ENCODE results near the gene EIF4G3.
"Not testable (repeated sequence)": the region's sequence is repeated elsewhere in the genome, so short reads cannot be mapped to it uniquely, and the experiment has no call there.

Gene EIF4G3

GRCh38 chr1:21154717-21155116, 22.0 kb downstream of the EIF4G3 start:
- no peaks in the 10 kb centered on the region for H3K27me3 Mint-ChIP-seq
- H3K36me3 Mint-ChIP-seq = peaks cover 12 to 33% of the 10 kb centered on the region in 2 donors
- H3K4me1 Mint-ChIP-seq = peaks cover 14 to 17% of the 10 kb centered on the region in 2 donors
- H3K27ac Mint-ChIP-seq = no peak overlapping the region
- ATAC-seq (replicated peaks) = no peak
- H3K9me3 Mint-ChIP-seq = no peaks in the 10 kb centered on the region
- H3K4me3 Mint-ChIP-seq = no peak overlapping the region
- DNase-seq = no peak

- no peaks in the 10 kb centered on the region for H3K9me3 Mint-ChIP-seq
- H3K4me3 Mint-ChIP-seq = no peak overlapping the region
- H3K27ac Mint-ChIP-seq = no peak overlapping the region
- H3K27me3 Mint-ChIP-seq = no peaks in the 10 kb centered on the region
- DNase-seq (no peak), ATAC-seq (replicated peaks) (no peak)
- peaks cover 16 to 17% of the 10 kb centered on the region in 2 donors for H3K4me1 Mint-ChIP-seq
- peaks cover 9 to 32% of the 10 kb centered on the region in 2 donors for H3K36me3 Mint-ChIP-seq
Observed at GRCh38 chr1:21153388-21153787, 23.3 kb downstream of the EIF4G3 start.

GRCh38 chr1:21152423-21153100, 24.1 kb downstream of the EIF4G3 start:
- Mint-ChIP-seq H3K27ac (no peak overlapping the region), H3K36me3 (peaks cover 12 to 33% of the 10 kb centered on the region in 2 donors), H3K27me3 (no peaks in the 10 kb centered on the region), H3K4me3 (no peak overlapping the region), H3K9me3 (no peaks in the 10 kb centered on the region), H3K4me1 (peaks cover 15% of the 10 kb centered on the region in 2 donors)
- no peak for DNase-seq
- ATAC-seq (replicated peaks) = no peak

- H3K36me3 Mint-ChIP-seq = peaks cover 15 to 25% of the 10 kb centered on the region in 2 donors
- DNase-seq (no peak), ATAC-seq (replicated peaks) (no peak)
- peaks cover 5 to 8% of the 10 kb centered on the region in 2 donors for H3K4me1 Mint-ChIP-seq
- no peak overlapping the region for H3K27ac Mint-ChIP-seq
- H3K4me3 Mint-ChIP-seq = no peak overlapping the region
- no peaks in the 10 kb centered on the region for H3K27me3 Mint-ChIP-seq
- H3K9me3 Mint-ChIP-seq = no peaks in the 10 kb centered on the region
Observed at GRCh38 chr1:21149855-21150432, 26.8 kb downstream of the EIF4G3 start.

GRCh38 chr1:21149430-21149854, 27.3 kb downstream of the EIF4G3 start:
- H3K27ac Mint-ChIP-seq = no peak overlapping the region
- peaks cover 15 to 25% of the 10 kb centered on the region in 2 donors for H3K36me3 Mint-ChIP-seq
- H3K27me3 Mint-ChIP-seq = no peaks in the 10 kb centered on the region
- DNase-seq = no peak
- ATAC-seq (replicated peaks) = no peak
- no peak overlapping the region for H3K4me3 Mint-ChIP-seq
- H3K9me3 Mint-ChIP-seq = no peaks in the 10 kb centered on the region
- H3K4me1 Mint-ChIP-seq = peaks cover 5 to 8% of the 10 kb centered on the region in 2 donors

GRCh38 chr1:21143752-21144151, 32.9 kb downstream of the EIF4G3 start:
- Mint-ChIP-seq H3K27ac (no peak overlapping the region), H3K36me3 (peaks cover 23 to 28% of the 10 kb centered on the region in 2 donors), H3K4me3 (no peak overlapping the region), H3K9me3 (no peaks in the 10 kb centered on the region), H3K4me1 (peaks cover 2 to 20% of the 10 kb centered on the region in 2 donors), H3K27me3 (no peaks in the 10 kb centered on the region)
- DNase-seq (no peak), ATAC-seq (replicated peaks) (no peak)

- no peak for ATAC-seq (replicated peaks)
- no peak overlapping the region for H3K4me3 Mint-ChIP-seq
- no peak for DNase-seq
- H3K36me3 Mint-ChIP-seq = peaks cover 21 to 30% of the 10 kb centered on the region in 2 donors
- H3K27me3 Mint-ChIP-seq = no peaks in the 10 kb centered on the region
- H3K9me3 Mint-ChIP-seq = no peaks in the 10 kb centered on the region
- H3K27ac Mint-ChIP-seq = no peak overlapping the region
- H3K4me1 Mint-ChIP-seq = peaks cover 4 to 26% of the 10 kb centered on the region in 2 donors
Observed at GRCh38 chr1:21143138-21143537, 33.6 kb downstream of the EIF4G3 start.

GRCh38 chr1:21141030-21141429, 35.7 kb downstream of the EIF4G3 start:
- Mint-ChIP-seq H3K27me3 (no peaks in the 10 kb centered on the region), H3K27ac (no peak overlapping the region), H3K36me3 (peaks cover 22 to 34% of the 10 kb centered on the region in 2 donors), H3K4me3 (no peak overlapping the region), H3K4me1 (peaks cover 7 to 30% of the 10 kb centered on the region in 2 donors), H3K9me3 (no peaks in the 10 kb centered on the region)
- no peak for ATAC-seq (replicated peaks)
- DNase-seq = no peak

GRCh38 chr1:21139601-21140000, 37.1 kb downstream of the EIF4G3 start:
- DNase-seq (no peak), ATAC-seq (replicated peaks) (no peak)
- H3K36me3 Mint-ChIP-seq = peaks cover 18 to 32% of the 10 kb centered on the region in 2 donors
- no peaks in the 10 kb centered on the region for H3K27me3 Mint-ChIP-seq
- H3K4me1 Mint-ChIP-seq = peaks cover 7 to 30% of the 10 kb centered on the region in 2 donors
- no peak overlapping the region for H3K4me3 Mint-ChIP-seq
- no peaks in the 10 kb centered on the region for H3K9me3 Mint-ChIP-seq
- no peak overlapping the region for H3K27ac Mint-ChIP-seq

- not testable (repeated sequence) for H3K9me3 Mint-ChIP-seq; DNase-seq; H3K27me3 Mint-ChIP-seq; ATAC-seq (replicated peaks); H3K4me3 Mint-ChIP-seq
- peak overlapping the region; percentile 51 for H3K27ac Mint-ChIP-seq
- H3K4me1 Mint-ChIP-seq = peaks cover 6 to 21% of the 10 kb centered on the region in 2 donors
- H3K36me3 Mint-ChIP-seq = peaks cover 12 to 28% of the 10 kb centered on the region in 2 donors
Observed at GRCh38 chr1:21136344-21136743, 40.4 kb downstream of the EIF4G3 start.

GRCh38 chr1:21131200-21131599, 45.5 kb downstream of the EIF4G3 start:
- Mint-ChIP-seq H3K4me1 (peaks cover 0 to 3% of the 10 kb centered on the region in 2 donors), H3K4me3 (no peak overlapping the region), H3K27ac (peak overlapping the region; percentile 47), H3K9me3 (peaks cover 2 to 4% of the 10 kb centered on the region in 2 donors), H3K27me3 (no peaks in the 10 kb centered on the region), H3K36me3 (peaks cover 16 to 33% of the 10 kb centered on the region in 2 donors)
- ATAC-seq (replicated peaks) (no peak), DNase-seq (no peak)

- H3K4me1 Mint-ChIP-seq = peaks cover 3 to 11% of the 10 kb centered on the region in 2 donors
- peaks cover 20 to 39% of the 10 kb centered on the region in 2 donors for H3K36me3 Mint-ChIP-seq
- ATAC-seq (replicated peaks) = no peak
- no peaks in the 10 kb centered on the region for H3K27me3 Mint-ChIP-seq
- H3K9me3 Mint-ChIP-seq = peaks cover 2 to 4% of the 10 kb centered on the region in 2 donors
- DNase-seq = no peak
- no peak overlapping the region for H3K27ac Mint-ChIP-seq
- H3K4me3 Mint-ChIP-seq = no peak overlapping the region
Observed at GRCh38 chr1:21129407-21129806, 47.3 kb downstream of the EIF4G3 start.

- Mint-ChIP-seq H3K4me1 (peaks cover 14 to 27% of the 10 kb centered on the region in 2 donors), H3K27ac (no peak overlapping the region), H3K27me3 (no peaks in the 10 kb centered on the region), H3K9me3 (peaks cover under 1 to 2% of the 10 kb centered on the region in 2 donors), H3K4me3 (no peak overlapping the region), H3K36me3 (peaks cover 28 to 45% of the 10 kb centered on the region in 2 donors)
- DNase-seq (no peak), ATAC-seq (replicated peaks) (no peak)
Observed at GRCh38 chr1:21126324-21126723, 50.4 kb downstream of the EIF4G3 start.

GRCh38 chr1:21124846-21125245, 51.9 kb downstream of the EIF4G3 start:
- no peak overlapping the region for H3K27ac Mint-ChIP-seq

More at GRCh38 chr1:21124846-21125245, 51.9 kb downstream of the EIF4G3 start:
- ATAC-seq (replicated peaks) = no peak
- Mint-ChIP-seq H3K9me3 (no peaks in the 10 kb centered on the region), H3K4me1 (peaks cover 13 to 27% of the 10 kb centered on the region in 2 donors), H3K27me3 (no peaks in the 10 kb centered on the region), H3K36me3 (peaks cover 22 to 34% of the 10 kb centered on the region in 2 donors), H3K4me3 (no peak overlapping the region)
- no peak for DNase-seq

Measured in stimulated activated naive B cell treated with anti-CD40 and anti-IgM and Interleukin-4, amounts not matched to agents 10 μg/mL and 1 μg/mL and 100 μg/mL, for 72 hours (primary cell).